Activated T-cell treated with anti-CD3 and anti-CD28 coated beads, Interleukin-2, amount 50 U/mL, for 4 hours (primary cell): ENCODE results near the gene DNAH7. TPM values are rescaled to one million over a fixed set of nuclear protein-coding genes. Genes with fewer than 3 reads are reported as not detected.
"Not testable (repeated sequence)": the region's sequence is repeated elsewhere in the genome, so short reads cannot be mapped to it uniquely, and the experiment has no call there.

Experiments used
- ATAC-seq, 2 donors: fragments of 200-7000 bp; cut with Tn5 transposase; one replicate each; pipeline ENCODE4 v1.10.0; 2021
- DNase-seq: peaks from one replicate; pipeline ENCODE4 v3.0.0-alpha.2; 2020
- H3K27me3 Mint-ChIP-seq: one replicate; pipeline ENCODE4 v1.8.0; 2021; ENCODE audit warnings: low read depth, mixed read lengths
- H3K36me3 Mint-ChIP-seq: one replicate; pipeline ENCODE4 v1.8.0; 2022; ENCODE audit warnings: mixed read lengths; ENCODE audit not compliant: insufficient read depth
- H3K4me1 Mint-ChIP-seq: one replicate; pipeline ENCODE4 v1.8.0; 2021; ENCODE audit warnings: low read depth, mixed read lengths
- H3K4me3 Mint-ChIP-seq: one replicate; pipeline ENCODE4 v1.8.0; 2021; ENCODE audit warnings: mild to moderate bottlenecking, moderate library complexity, mixed read lengths
- H3K9me3 Mint-ChIP-seq: one replicate; pipeline ENCODE4 v1.8.0; 2021; ENCODE audit warnings: mixed read lengths
- total RNA-seq, 3 donors: library from RNA; stranded (reverse); gene quantifications; one replicate each; pipeline ENCODE4 v1.2.1, GENCODE V29; 2021

The DNAH7 gene
- total RNA-seq, 3 donors from 2014 or later = 0.26 TPM; not detected in 2

- Mint-ChIP-seq H3K36me3 (peaks cover 33% of the 10 kb centered on the region), H3K9me3 (peaks cover 1% of the 10 kb centered on the region), H3K27me3 (no peaks in the 10 kb centered on the region), H3K4me3 (no peak overlapping the region), H3K4me1 (peaks cover 2% of the 10 kb centered on the region)
- DNase-seq (no peak), ATAC-seq (no peak)
Observed at GRCh38 chr2:195706161-195706900, 362.3 kb downstream of the DNAH7 start.

DNA sequence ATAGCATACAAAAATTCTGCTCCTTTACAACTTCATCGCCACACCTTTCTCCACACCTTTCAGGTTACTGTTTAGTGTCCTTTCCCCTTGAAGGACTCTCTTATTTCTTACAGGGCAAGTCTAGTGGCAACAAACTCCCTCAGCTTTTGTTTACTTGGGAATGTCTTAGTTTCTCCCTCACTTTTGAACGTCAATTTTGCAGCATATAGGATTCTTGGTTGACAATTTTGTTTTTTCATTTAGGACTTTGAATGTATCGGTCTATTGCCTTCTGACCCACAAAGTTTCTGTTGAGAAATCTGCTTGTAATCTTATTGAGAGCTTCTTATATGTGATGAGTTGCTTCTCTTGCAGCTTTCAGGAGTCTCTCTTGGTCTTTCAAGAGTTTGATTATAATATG is 368.2 kb downstream of the DNAH7 start:
- Mint-ChIP-seq H3K4me1 (peaks cover 21% of the 10 kb centered on the region), H3K27me3 (no peaks in the 10 kb centered on the region), H3K36me3 (peaks cover 52% of the 10 kb centered on the region)

GRCh38 chr2:195697681-195698220 is 370.9 kb downstream of the DNAH7 start:
- Mint-ChIP-seq H3K36me3 (peaks cover 64% of the 10 kb centered on the region), H3K27me3 (no peaks in the 10 kb centered on the region), H3K9me3 (peaks cover 34% of the 10 kb centered on the region), H3K4me1 (peaks cover 38% of the 10 kb centered on the region), H3K4me3 (no peak overlapping the region)
- DNase-seq = no peak
- ATAC-seq = no peak

More for the DNA sequence above, 368.2 kb downstream of the DNAH7 start:
- Mint-ChIP-seq H3K4me3 (no peak overlapping the region), H3K9me3 (peaks cover 29% of the 10 kb centered on the region)
- DNase-seq = no peak
- ATAC-seq = no peak

GRCh38 chr2:195696012-195696411 is 372.6 kb downstream of the DNAH7 start:
- H3K27me3 Mint-ChIP-seq = no peaks in the 10 kb centered on the region
- peaks cover 43% of the 10 kb centered on the region for H3K9me3 Mint-ChIP-seq
- H3K36me3 Mint-ChIP-seq = peaks cover 68% of the 10 kb centered on the region
- ATAC-seq (no peak), DNase-seq (no peak)
- H3K4me1 Mint-ChIP-seq = peaks cover 54% of the 10 kb centered on the region
- no peak overlapping the region for H3K4me3 Mint-ChIP-seq

DNA sequence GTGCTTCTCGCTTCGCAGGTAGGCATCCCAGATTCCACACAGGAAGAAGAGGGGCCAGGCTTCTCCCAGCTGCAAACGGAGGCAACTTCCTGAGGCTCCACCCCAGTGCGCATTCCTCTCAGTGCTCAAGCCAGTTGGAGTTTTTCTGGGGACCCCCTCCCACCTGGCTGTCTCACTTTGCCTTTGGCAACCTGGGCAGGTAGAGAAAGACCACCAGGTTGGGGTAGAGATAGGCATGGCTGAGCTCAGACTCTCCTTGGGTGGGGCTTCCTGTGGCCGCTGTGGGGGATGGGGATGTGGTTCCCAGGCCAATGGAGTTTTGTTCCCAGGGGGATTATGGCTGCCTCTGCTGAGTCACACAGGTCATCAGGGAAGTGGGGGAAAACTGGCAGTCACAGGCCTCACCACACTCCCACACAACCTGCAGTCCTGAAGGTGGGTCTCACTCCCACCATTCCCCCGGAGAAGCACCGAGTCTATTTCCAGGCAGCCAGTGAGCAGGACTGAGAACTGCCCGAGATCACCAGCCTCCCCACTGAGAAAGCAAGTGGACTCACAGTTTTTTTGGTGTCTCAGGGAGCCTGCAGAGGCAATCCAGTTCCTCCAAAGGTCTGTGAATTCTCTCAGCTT is 373.5 kb downstream of the DNAH7 start:
- H3K27me3 Mint-ChIP-seq = no peaks in the 10 kb centered on the region
- peaks cover 69% of the 10 kb centered on the region for H3K36me3 Mint-ChIP-seq
- ATAC-seq (no peak), DNase-seq (no peak)
- H3K4me1 Mint-ChIP-seq = peaks cover 54% of the 10 kb centered on the region
- H3K4me3 Mint-ChIP-seq = no peak overlapping the region
- H3K9me3 Mint-ChIP-seq = peaks cover 44% of the 10 kb centered on the region

GRCh38 chr2:195694553-195694952 is 374.1 kb downstream of the DNAH7 start:
- no peak for DNase-seq
- H3K4me1 Mint-ChIP-seq = peaks cover 54% of the 10 kb centered on the region
- ATAC-seq = no peak
- peaks cover 68% of the 10 kb centered on the region for H3K36me3 Mint-ChIP-seq
- peaks cover 40% of the 10 kb centered on the region for H3K9me3 Mint-ChIP-seq
- H3K27me3 Mint-ChIP-seq = no peaks in the 10 kb centered on the region
- no peak overlapping the region for H3K4me3 Mint-ChIP-seq

- peaks cover 56% of the 10 kb centered on the region for H3K36me3 Mint-ChIP-seq
- not testable (repeated sequence) for H3K4me3 Mint-ChIP-seq, H3K27me3 Mint-ChIP-seq, ATAC-seq, DNase-seq
- H3K9me3 Mint-ChIP-seq = peaks cover 34% of the 10 kb centered on the region
- H3K4me1 Mint-ChIP-seq = peaks cover 43% of the 10 kb centered on the region
Observed at GRCh38 chr2:195692531-195692930, 376.1 kb downstream of the DNAH7 start.

Other genes with a start within 250 kb of the DNAH7 start
- 100 to 1,000 TPM; 107 to 166 (median 129) TPM for gene STK17B, start 102.7 kb upstream of the DNAH7 start, total RNA-seq